ENCODE data around the gene FSIP2. TPM values are rescaled to one million over a fixed set of nuclear protein-coding genes. Genes with fewer than 3 reads are reported as not detected.

The FSIP2 gene
- total RNA-seq, 2 donors from 2014 or later = 1.2 to 2.4 TPM

GRCh38 chr2:185823773-185824172, 85.2 kb downstream of the FSIP2 start:
- no peaks in the 10 kb centered on the region for H3K9me3 ChIP-seq
- no peak for ATAC-seq (ENCODE audit: insufficient number of reproducible peaks, low FRiP score, low read depth)
- H3K4me3 ChIP-seq = no peak overlapping the region
- no peaks in the 10 kb centered on the region for H3K27me3 ChIP-seq (replicated peaks; ENCODE audit: insufficient read depth)
- no peaks in the 10 kb centered on the region for H3K4me1 ChIP-seq (ENCODE audit: control insufficient read depth in 1 of 2, low read depth in 2 of 2)
- H3K36me3 ChIP-seq = no peaks in the 10 kb centered on the region
- no peak for TF ChIP-seq CTCF (IDR thresholded peaks at IDR 0.05)
- DNase-seq (ENCODE audit: low spot score) = no peak
- no peak overlapping the region for H3K27ac ChIP-seq

GRCh38 chr2:185825557-185825956, 87.0 kb downstream of the FSIP2 start:
- no peak for TF ChIP-seq CTCF (IDR thresholded peaks at IDR 0.05)
- Histone ChIP-seq H3K4me3 (no peak overlapping the region), H3K36me3 (no peaks in the 10 kb centered on the region), H3K27me3 (replicated peaks; ENCODE audit: insufficient read depth) (no peaks in the 10 kb centered on the region), H3K4me1 (ENCODE audit: control insufficient read depth in 1 of 2, low read depth in 2 of 2) (no peaks in the 10 kb centered on the region), H3K27ac (no peak overlapping the region), H3K9me3 (no peaks in the 10 kb centered on the region)
- ATAC-seq (ENCODE audit: insufficient number of reproducible peaks, low FRiP score, low read depth) = no peak
- no peak for DNase-seq (ENCODE audit: low spot score)

- no peak overlapping the region for H3K27ac ChIP-seq
- no peaks in the 10 kb centered on the region for H3K36me3 ChIP-seq
- ATAC-seq (ENCODE audit: insufficient number of reproducible peaks, low FRiP score, low read depth) (no peak), DNase-seq (ENCODE audit: low spot score) (no peak)
- no peaks in the 10 kb centered on the region for H3K9me3 ChIP-seq
- H3K27me3 ChIP-seq (replicated peaks; ENCODE audit: insufficient read depth) = no peaks in the 10 kb centered on the region
- H3K4me3 ChIP-seq = no peak overlapping the region
- H3K4me1 ChIP-seq (ENCODE audit: control insufficient read depth in 1 of 2, low read depth in 2 of 2) = no peaks in the 10 kb centered on the region
- TF ChIP-seq CTCF (IDR thresholded peaks at IDR 0.05) = no peak
Observed at GRCh38 chr2:185828326-185828725, 89.7 kb downstream of the FSIP2 start.

GRCh38 chr2:185833864-185834263, 95.3 kb downstream of the FSIP2 start:
- ATAC-seq (ENCODE audit: insufficient number of reproducible peaks, low FRiP score, low read depth) (no peak), DNase-seq (ENCODE audit: low spot score) (no peak)
- Histone ChIP-seq H3K36me3 (no peaks in the 10 kb centered on the region), H3K4me1 (ENCODE audit: control insufficient read depth in 1 of 2, low read depth in 2 of 2) (no peaks in the 10 kb centered on the region), H3K27ac (no peak overlapping the region), H3K4me3 (no peak overlapping the region), H3K9me3 (no peaks in the 10 kb centered on the region), H3K27me3 (replicated peaks; ENCODE audit: insufficient read depth) (no peaks in the 10 kb centered on the region)
- no peak for TF ChIP-seq CTCF (IDR thresholded peaks at IDR 0.05)

- DNase-seq (ENCODE audit: low spot score) (no peak), ATAC-seq (ENCODE audit: insufficient number of reproducible peaks, low FRiP score, low read depth) (no peak)
- H3K4me3 ChIP-seq = no peak overlapping the region
- H3K27ac ChIP-seq = no peak overlapping the region
- H3K4me1 ChIP-seq (ENCODE audit: control insufficient read depth in 1 of 2, low read depth in 2 of 2) = no peaks in the 10 kb centered on the region
- H3K36me3 ChIP-seq = no peaks in the 10 kb centered on the region
- no peak for TF ChIP-seq CTCF (IDR thresholded peaks at IDR 0.05)
- peaks cover 3% of the 10 kb centered on the region for H3K9me3 ChIP-seq
- H3K27me3 ChIP-seq (replicated peaks; ENCODE audit: insufficient read depth) = no peaks in the 10 kb centered on the region
Observed at GRCh38 chr2:185835974-185836373, 97.4 kb downstream of the FSIP2 start.
